Measurements from ENCODE around the gene IRF4.

- TF ChIP-seq POLR2A (IDR thresholded peaks at IDR 0.05) (no peak), CTCF (IDR thresholded peaks at IDR 0.05) (no peak)
Observed at GRCh38 chr6:399785-400534, 8.4 kb downstream of the IRF4 start.
